SK-N-SH (cell line): ENCODE results near the gene SPSB3.

Source experiments
- CHD2 ChIP-seq: fragments of 150-350 bp; IDR thresholded peaks from 2 replicates; pipeline ENCODE4 v1.6.1; 2018; ENCODE audit warnings: low read length; ENCODE audit not compliant: partially characterized antibody
- ELF1 ChIP-seq: IDR thresholded peaks from 2 replicates; pipeline ENCODE4 v1.4.0; 2012
- EZH2phosphoT487 ChIP-seq: fragments of 200-600 bp; sonication (generic); IDR thresholded peaks from 2 replicates; pipeline ENCODE4 v1.6.1; 2017; ENCODE audit warnings: low read depth, mixed run types, mild to moderate bottlenecking, antibody characterized with exemption, moderate library complexity, borderline replicate concordance
- GABPA ChIP-seq: IDR thresholded peaks from 2 replicates; pipeline ENCODE4 v1.4.0; 2012; ENCODE audit warnings: low read depth, mild to moderate bottlenecking
- MXI1 ChIP-seq: IDR thresholded peaks from 2 replicates; pipeline ENCODE4 v1.6.1; 2012; ENCODE audit warnings: mild to moderate bottlenecking, low read depth, low read length, improper control_type of control experiment
- POLR2AphosphoS5 ChIP-seq: IDR thresholded peaks from 2 replicates; pipeline ENCODE4 v1.6.1; 2012; ENCODE audit warnings: low read depth, low read length
- RAD21 ChIP-seq: IDR thresholded peaks from 2 replicates; pipeline ENCODE4 v1.6.1; 2012; ENCODE audit warnings: mild to moderate bottlenecking, low read length
- RCOR1 ChIP-seq: fragments of 150-350 bp; IDR thresholded peaks from 2 replicates; pipeline ENCODE4 v1.6.1; 2017; ENCODE audit warnings: antibody characterized with exemption, low read length
- RFX5 ChIP-seq: IDR thresholded peaks from 2 replicates; pipeline ENCODE4 v1.6.1; 2012; ENCODE audit warnings: mild to moderate bottlenecking, improper control_type of control experiment, low read length
- TEAD4 ChIP-seq: IDR thresholded peaks from 2 replicates; pipeline ENCODE4 v1.4.0; 2012; ENCODE audit warnings: mild to moderate bottlenecking, borderline replicate concordance; ENCODE audit not compliant: insufficient read depth
- YY1 ChIP-seq: IDR thresholded peaks from 2 replicates; pipeline ENCODE4 v1.4.0; 2012; ENCODE audit warnings: low read depth, mild to moderate bottlenecking
- TF ChIP-seq, protein P1 (sequence below): IDR thresholded peaks from 2 replicates; pipeline ENCODE4 v1.6.1; 2012; ENCODE audit warnings: mild to moderate bottlenecking, low read depth, low read length, moderate library complexity
- TF ChIP-seq, protein P2 (sequence below): fragments of 200-600 bp; sonication (generic); IDR thresholded peaks from 2 replicates; pipeline ENCODE4 v1.6.1; 2017; ENCODE audit warnings: antibody characterized with exemption, mild to moderate bottlenecking, moderate library complexity
- TF ChIP-seq, protein P3 (sequence below): IDR thresholded peaks from 2 replicates; pipeline ENCODE4 v1.4.0; 2012; ENCODE audit warnings: low read depth

DNA sequence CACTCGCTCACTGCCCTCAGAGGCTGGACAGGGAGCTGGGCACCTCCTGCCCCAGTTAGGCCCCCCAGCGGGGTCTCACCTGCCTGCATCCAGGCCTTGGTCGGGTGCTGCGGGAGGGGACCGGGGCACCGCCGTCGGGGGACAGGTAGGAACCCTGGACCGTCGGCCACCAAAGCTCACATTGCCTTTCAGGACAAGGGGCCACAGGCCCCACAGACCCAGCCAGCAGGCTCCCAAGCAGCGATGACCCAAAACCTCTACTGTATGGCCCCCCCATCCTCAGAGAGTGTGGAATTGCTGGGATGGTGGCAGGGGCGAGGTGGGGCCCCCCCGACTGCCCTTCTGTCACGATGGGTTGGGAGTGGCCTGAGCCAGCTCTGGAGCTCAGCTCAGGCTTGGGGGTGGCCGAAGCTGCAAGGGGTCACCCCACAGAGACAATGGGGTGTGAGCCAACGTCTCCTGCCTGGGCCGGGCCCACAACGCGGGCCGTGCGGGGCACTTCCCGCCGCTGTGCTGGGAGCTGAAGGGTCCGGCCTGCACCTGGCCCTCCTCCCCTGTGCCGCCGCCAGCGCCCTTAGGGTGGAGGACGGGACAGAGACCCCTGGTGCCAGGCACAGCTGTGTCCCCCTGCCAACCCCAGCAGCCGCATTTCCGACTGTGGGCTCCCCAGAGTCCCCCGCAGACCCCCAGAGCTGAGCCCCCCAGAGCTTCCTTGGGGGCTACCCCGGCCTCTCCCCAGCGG lies 10.6 kb upstream of the SPSB3 start:
- no peak for TF ChIP-seq RAD21
- TF ChIP-seq GABPA, result no peak
- no peak for TF ChIP-seq CHD2
- TF ChIP-seq ELF1, result no peak
- TF ChIP-seq, protein P1, sequence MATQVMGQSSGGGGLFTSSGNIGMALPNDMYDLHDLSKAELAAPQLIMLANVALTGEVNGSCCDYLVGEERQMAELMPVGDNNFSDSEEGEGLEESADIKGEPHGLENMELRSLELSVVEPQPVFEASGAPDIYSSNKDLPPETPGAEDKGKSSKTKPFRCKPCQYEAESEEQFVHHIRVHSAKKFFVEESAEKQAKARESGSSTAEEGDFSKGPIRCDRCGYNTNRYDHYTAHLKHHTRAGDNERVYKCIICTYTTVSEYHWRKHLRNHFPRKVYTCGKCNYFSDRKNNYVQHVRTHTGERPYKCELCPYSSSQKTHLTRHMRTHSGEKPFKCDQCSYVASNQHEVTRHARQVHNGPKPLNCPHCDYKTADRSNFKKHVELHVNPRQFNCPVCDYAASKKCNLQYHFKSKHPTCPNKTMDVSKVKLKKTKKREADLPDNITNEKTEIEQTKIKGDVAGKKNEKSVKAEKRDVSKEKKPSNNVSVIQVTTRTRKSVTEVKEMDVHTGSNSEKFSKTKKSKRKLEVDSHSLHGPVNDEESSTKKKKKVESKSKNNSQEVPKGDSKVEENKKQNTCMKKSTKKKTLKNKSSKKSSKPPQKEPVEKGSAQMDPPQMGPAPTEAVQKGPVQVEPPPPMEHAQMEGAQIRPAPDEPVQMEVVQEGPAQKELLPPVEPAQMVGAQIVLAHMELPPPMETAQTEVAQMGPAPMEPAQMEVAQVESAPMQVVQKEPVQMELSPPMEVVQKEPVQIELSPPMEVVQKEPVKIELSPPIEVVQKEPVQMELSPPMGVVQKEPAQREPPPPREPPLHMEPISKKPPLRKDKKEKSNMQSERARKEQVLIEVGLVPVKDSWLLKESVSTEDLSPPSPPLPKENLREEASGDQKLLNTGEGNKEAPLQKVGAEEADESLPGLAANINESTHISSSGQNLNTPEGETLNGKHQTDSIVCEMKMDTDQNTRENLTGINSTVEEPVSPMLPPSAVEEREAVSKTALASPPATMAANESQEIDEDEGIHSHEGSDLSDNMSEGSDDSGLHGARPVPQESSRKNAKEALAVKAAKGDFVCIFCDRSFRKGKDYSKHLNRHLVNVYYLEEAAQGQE, result no peak
- TF ChIP-seq, protein P2, sequence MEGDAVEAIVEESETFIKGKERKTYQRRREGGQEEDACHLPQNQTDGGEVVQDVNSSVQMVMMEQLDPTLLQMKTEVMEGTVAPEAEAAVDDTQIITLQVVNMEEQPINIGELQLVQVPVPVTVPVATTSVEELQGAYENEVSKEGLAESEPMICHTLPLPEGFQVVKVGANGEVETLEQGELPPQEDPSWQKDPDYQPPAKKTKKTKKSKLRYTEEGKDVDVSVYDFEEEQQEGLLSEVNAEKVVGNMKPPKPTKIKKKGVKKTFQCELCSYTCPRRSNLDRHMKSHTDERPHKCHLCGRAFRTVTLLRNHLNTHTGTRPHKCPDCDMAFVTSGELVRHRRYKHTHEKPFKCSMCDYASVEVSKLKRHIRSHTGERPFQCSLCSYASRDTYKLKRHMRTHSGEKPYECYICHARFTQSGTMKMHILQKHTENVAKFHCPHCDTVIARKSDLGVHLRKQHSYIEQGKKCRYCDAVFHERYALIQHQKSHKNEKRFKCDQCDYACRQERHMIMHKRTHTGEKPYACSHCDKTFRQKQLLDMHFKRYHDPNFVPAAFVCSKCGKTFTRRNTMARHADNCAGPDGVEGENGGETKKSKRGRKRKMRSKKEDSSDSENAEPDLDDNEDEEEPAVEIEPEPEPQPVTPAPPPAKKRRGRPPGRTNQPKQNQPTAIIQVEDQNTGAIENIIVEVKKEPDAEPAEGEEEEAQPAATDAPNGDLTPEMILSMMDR, result no peak
- TF ChIP-seq TEAD4, result no peak
- TF ChIP-seq RCOR1, result no peak
- TF ChIP-seq RFX5, result no peak
- no peak for TF ChIP-seq POLR2AphosphoS5
- TF ChIP-seq MXI1, result no peak
- TF ChIP-seq, protein P3, sequence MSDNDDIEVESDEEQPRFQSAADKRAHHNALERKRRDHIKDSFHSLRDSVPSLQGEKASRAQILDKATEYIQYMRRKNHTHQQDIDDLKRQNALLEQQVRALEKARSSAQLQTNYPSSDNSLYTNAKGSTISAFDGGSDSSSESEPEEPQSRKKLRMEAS, result no peak
- no peak for TF ChIP-seq YY1
- TF ChIP-seq EZH2phosphoT487, result no peak
